SU-DHL-6 (cell line): ENCODE measurements around the gene HCN3.
A peak's percentile ranks its signal among the peaks of the same experiment; 100 is the strongest.

ENCODE experiments used
- H2AFZ ChIP-seq: fragments of 200-600 bp; sonication (generic); 2 replicates; pipeline ENCODE4 v1.6.1; 2014; ENCODE audit warnings: low read depth, mild to moderate bottlenecking, moderate library complexity, mixed read lengths, antibody characterized with exemption, low read length; ENCODE audit not compliant: severe bottlenecking
- H3F3A ChIP-seq: fragments of 200-600 bp; shearing (Covaris generic); 2 replicates; pipeline ENCODE4 v1.6.0; 2016; ENCODE audit warnings: antibody characterized with exemption, mild to moderate bottlenecking; ENCODE audit not compliant: insufficient read depth
- H3K27ac ChIP-seq: fragments of 200-600 bp; sonication (generic); 2 replicates; pipeline ENCODE4 v1.5.1; 2016; ENCODE audit warnings: low read depth, mild to moderate bottlenecking, low read length, moderate library complexity, mixed read lengths
- H3K27me3 ChIP-seq: fragments of 200-600 bp; sonication (generic), shearing (Covaris generic); 2 replicates; pipeline ENCODE4 v1.6.0; 2014; ENCODE audit warnings: mild to moderate bottlenecking, low read length
- H3K36me3 ChIP-seq: fragments of 200-600 bp; sonication (generic); 2 replicates; pipeline ENCODE4 v1.6.1; 2014; ENCODE audit warnings: mild to moderate bottlenecking, low read length, mixed read lengths
- H3K4me2 ChIP-seq: fragments of 300-600, 200-600 bp; shearing (Covaris generic), sonication (generic); 2 replicates; pipeline ENCODE4 v1.6.0; 2014; ENCODE audit warnings: low read length, low read depth, mild to moderate bottlenecking; ENCODE audit not compliant: poor library complexity, severe bottlenecking
- H3K4me3 ChIP-seq: fragments of 200-600 bp; sonication (generic); 2 replicates; pipeline ENCODE4 v1.5.1; 2014; ENCODE audit warnings: antibody characterized with exemption, low read length, mild to moderate bottlenecking, mixed read lengths; ENCODE audit not compliant: insufficient read depth, poor library complexity, severe bottlenecking
- H3K79me2 ChIP-seq: fragments of 200-600 bp; sonication (generic); 2 replicates; pipeline ENCODE4 v1.6.1; 2014; ENCODE audit warnings: mild to moderate bottlenecking, low read length, moderate library complexity; ENCODE audit not compliant: insufficient read depth
- H3K9ac ChIP-seq: fragments of 200-600 bp; sonication (generic); 2 replicates; pipeline ENCODE4 v1.7.0; 2014; ENCODE audit warnings: mild to moderate bottlenecking, low read length
- H3K9me2 ChIP-seq: fragments of 200-600 bp; sonication (generic); replicated peaks from 2 replicates; pipeline ENCODE4 v1.6.1; 2014; ENCODE audit warnings: low read length; ENCODE audit not compliant: insufficient read depth
- H3K9me3 ChIP-seq: fragments of 200-600 bp; sonication (generic); 2 replicates; pipeline ENCODE4 v1.6.1; 2014; ENCODE audit warnings: low read length, mixed read lengths; ENCODE audit not compliant: insufficient read depth
- H4K20me1 ChIP-seq: fragments of 200-600 bp; sonication (generic); 2 replicates; pipeline ENCODE4 v1.6.1; 2014; ENCODE audit warnings: low read depth, mild to moderate bottlenecking, antibody characterized with exemption, low read length, moderate library complexity, mixed read lengths
- CTCF ChIP-seq: fragments of 200-600 bp; sonication (generic); IDR thresholded peaks from one replicate; pipeline ENCODE4 v1.5.1; 2017; ENCODE audit warnings: antibody characterized with exemption, mild to moderate bottlenecking, low read length, moderate library complexity; ENCODE audit not compliant: insufficient read depth, poor library complexity, severe bottlenecking
- EZH2phosphoT487 ChIP-seq: fragments of 200-600 bp; sonication (generic), shearing (Covaris generic); conservative IDR thresholded peaks from 2 replicates; pipeline ENCODE4 v1.6.1; 2018; ENCODE audit warnings: mild to moderate bottlenecking, antibody characterized with exemption, low read length, moderate library complexity, mixed read lengths

HCN3 gene

DNA sequence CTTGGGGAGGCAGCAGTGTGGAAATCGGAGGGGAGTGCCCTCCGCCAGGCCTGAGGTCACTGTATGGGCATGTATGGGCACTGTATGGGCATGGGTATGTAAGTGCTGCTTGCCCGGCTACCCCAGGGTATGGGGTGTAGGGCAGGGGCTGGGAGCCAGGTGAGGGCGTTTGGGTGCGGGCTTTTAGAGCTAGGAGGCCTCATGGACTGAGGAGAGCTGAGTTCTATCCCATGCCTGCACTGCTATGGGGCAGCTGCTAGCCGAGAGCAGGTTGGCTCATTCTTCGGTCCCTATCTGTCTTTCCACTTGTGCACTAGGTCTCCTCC, 18.6 kb downstream of the HCN3 start:
- no peaks in the 10 kb centered on the region for H3K9me2 ChIP-seq
- H3K27me3 ChIP-seq, result no peaks in the 10 kb centered on the region
- no peak overlapping the region for H3K4me3 ChIP-seq
- H2AFZ ChIP-seq, result no peak overlapping the region
- no peaks in the 10 kb centered on the region for H3K36me3 ChIP-seq
- no peaks in the 10 kb centered on the region for H3K9me3 ChIP-seq
- no peak overlapping the region for H3K9ac ChIP-seq
- H4K20me1 ChIP-seq, result no peaks in the 10 kb centered on the region
- H3F3A ChIP-seq, result no peaks in the 10 kb centered on the region
- no peak overlapping the region for H3K4me2 ChIP-seq
- no peak for TF ChIP-seq EZH2phosphoT487
- TF ChIP-seq CTCF, result no peak
- no peaks in the 10 kb centered on the region for H3K79me2 ChIP-seq
- H3K27ac ChIP-seq, result no peak overlapping the region

- Histone ChIP-seq H3K9me3 (no peaks in the 10 kb centered on the region), H3F3A (no peaks in the 10 kb centered on the region), H3K4me2 (no peak overlapping the region), H2AFZ (no peak overlapping the region), H3K27ac (no peak overlapping the region), H3K4me3 (no peak overlapping the region), H3K27me3 (no peaks in the 10 kb centered on the region), H3K9ac (no peak overlapping the region), H3K9me2 (no peaks in the 10 kb centered on the region), H3K79me2 (no peaks in the 10 kb centered on the region), H3K36me3 (no peaks in the 10 kb centered on the region), H4K20me1 (no peaks in the 10 kb centered on the region)
- TF ChIP-seq CTCF (no peak), EZH2phosphoT487 (no peak)
Measured at GRCh38 chr1:155296661-155297060, 19.4 kb downstream of the HCN3 start.

GRCh38 chr1:155297384-155297783, 20.1 kb downstream of the HCN3 start:
- Histone ChIP-seq H4K20me1 (no peaks in the 10 kb centered on the region), H3F3A (no peaks in the 10 kb centered on the region), H3K4me3 (no peak overlapping the region), H3K79me2 (no peaks in the 10 kb centered on the region), H3K27ac (peak overlapping the region; percentile 42; the same call in 1 of the 2 replicates), H3K36me3 (no peaks in the 10 kb centered on the region), H3K9me3 (no peaks in the 10 kb centered on the region), H3K9ac (peak overlapping the region; percentile 7; the same call in 1 of the 2 replicates), H3K4me2 (peak overlapping the region; percentile 35), H3K27me3 (no peaks in the 10 kb centered on the region), H3K9me2 (no peaks in the 10 kb centered on the region), H2AFZ (peak overlapping the region; percentile 12)
- TF ChIP-seq EZH2phosphoT487 (no peak), CTCF (no peak)

GRCh38 chr1:155300024-155300423, 22.8 kb downstream of the HCN3 start:
- H3K27ac ChIP-seq, result no peak overlapping the region
- no peaks in the 10 kb centered on the region for H3K27me3 ChIP-seq
- TF ChIP-seq EZH2phosphoT487, result no peak
- TF ChIP-seq CTCF, result no peak
- H3K4me3 ChIP-seq, result no peak overlapping the region
- no peaks in the 10 kb centered on the region for H3F3A ChIP-seq
- no peaks in the 10 kb centered on the region for H3K36me3 ChIP-seq
- H2AFZ ChIP-seq, result no peak overlapping the region
- H3K4me2 ChIP-seq, result no peak overlapping the region
- no peaks in the 10 kb centered on the region for H4K20me1 ChIP-seq
- no peaks in the 10 kb centered on the region for H3K9me2 ChIP-seq
- H3K79me2 ChIP-seq, result no peaks in the 10 kb centered on the region
- no peaks in the 10 kb centered on the region for H3K9me3 ChIP-seq
- no peak overlapping the region for H3K9ac ChIP-seq
